ENCODE measurements around the gene ST6GALNAC3.
A peak's percentile ranks its signal among the peaks of the same experiment; 100 is the strongest.

Gene ST6GALNAC3

GRCh38 chr1:76146184-76146583 is 71.6 kb downstream of the ST6GALNAC3 start:
- no peak for DNase-seq

- DNase-seq: no peak
Observed at GRCh38 chr1:76147917-76148316, 73.4 kb downstream of the ST6GALNAC3 start.

GRCh38 chr1:76148460-76148859 is 73.9 kb downstream of the ST6GALNAC3 start:
- DNase-seq: no peak

- no peak for DNase-seq
Observed at GRCh38 chr1:76153841-76154205, 79.3 kb downstream of the ST6GALNAC3 start.

GRCh38 chr1:76154206-76154956 is 79.8 kb downstream of the ST6GALNAC3 start:
- DNase-seq: peak; percentile 81

- DNase-seq: no peak
Observed at GRCh38 chr1:76156987-76157386, 82.4 kb downstream of the ST6GALNAC3 start.

- DNase-seq: no peak
Observed at GRCh38 chr1:76158126-76158525, 83.6 kb downstream of the ST6GALNAC3 start.

GRCh38 chr1:76160225-76160624 is 85.7 kb downstream of the ST6GALNAC3 start:
- DNase-seq: no peak

GRCh38 chr1:76161451-76161850 is 86.9 kb downstream of the ST6GALNAC3 start:
- DNase-seq: no peak

GRCh38 chr1:76162254-76162653 is 87.7 kb downstream of the ST6GALNAC3 start:
- DNase-seq: no peak

GRCh38 chr1:76164165-76164564 is 89.6 kb downstream of the ST6GALNAC3 start:
- DNase-seq: no peak

GRCh38 chr1:76170084-76170483 is 95.5 kb downstream of the ST6GALNAC3 start:
- DNase-seq: no peak

GRCh38 chr1:76170513-76170912 is 96.0 kb downstream of the ST6GALNAC3 start:
- no peak for DNase-seq

- DNase-seq: no peak
Observed at GRCh38 chr1:76176000-76176399, 101.5 kb downstream of the ST6GALNAC3 start.

GRCh38 chr1:76177615-76178014 is 103.1 kb downstream of the ST6GALNAC3 start:
- no peak for DNase-seq

- no peak for DNase-seq
Observed at GRCh38 chr1:76179219-76179698, 104.7 kb downstream of the ST6GALNAC3 start.

- no peak for DNase-seq
Observed at GRCh38 chr1:76185207-76185606, 110.7 kb downstream of the ST6GALNAC3 start.

- DNase-seq: no peak
Observed at GRCh38 chr1:76186554-76187170, 112.1 kb downstream of the ST6GALNAC3 start.

GRCh38 chr1:76187436-76187835 is 112.9 kb downstream of the ST6GALNAC3 start:
- no peak for DNase-seq

GRCh38 chr1:76189310-76189709 is 114.8 kb downstream of the ST6GALNAC3 start:
- DNase-seq: no peak

- no peak for DNase-seq
Observed at GRCh38 chr1:76190749-76191424, 116.3 kb downstream of the ST6GALNAC3 start.

- DNase-seq: no peak
Observed at GRCh38 chr1:76191561-76191960, 117.0 kb downstream of the ST6GALNAC3 start.

GRCh38 chr1:76198452-76198851 is 123.9 kb downstream of the ST6GALNAC3 start:
- DNase-seq: no peak

GRCh38 chr1:76202670-76203069 is 128.1 kb downstream of the ST6GALNAC3 start:
- no peak for DNase-seq

All from NCI-H2107 (cell line).